GM21367 (cell line): ENCODE measurements around the gene TIMM13.
"Not testable (repeated sequence)": the region's sequence is repeated elsewhere in the genome, so short reads cannot be mapped to it uniquely, and the experiment has no call there.

Experiments
- ATAC-seq: cut with Tn5 transposase; IDR thresholded peaks from one replicate; pipeline ENCODE4 v1.9.1; 2021; ENCODE audit not compliant: unreplicated experiment

TIMM13 gene

GRCh38 chr19:2416321-2417097 lies 10.9 kb downstream of the TIMM13 start:
- no peak for ATAC-seq

GRCh38 chr19:2415973-2416319 lies 11.4 kb downstream of the TIMM13 start:
- no peak for ATAC-seq

- no peak for ATAC-seq
Measured at GRCh38 chr19:2415281-2415972, 12.0 kb downstream of the TIMM13 start.

- ATAC-seq, result no peak
Measured at GRCh38 chr19:2413629-2414028, 13.8 kb downstream of the TIMM13 start.

- no peak for ATAC-seq
Measured at GRCh38 chr19:2413159-2413558, 14.2 kb downstream of the TIMM13 start.

GRCh38 chr19:2412449-2412848 lies 14.9 kb downstream of the TIMM13 start:
- ATAC-seq, result no peak

- no peak for ATAC-seq
Measured at GRCh38 chr19:2411709-2412108, 15.7 kb downstream of the TIMM13 start.

GRCh38 chr19:2410023-2410422 lies 17.4 kb downstream of the TIMM13 start:
- ATAC-seq, result no peak

- no peak for ATAC-seq
Measured at GRCh38 chr19:2409352-2409912, 18.0 kb downstream of the TIMM13 start.

GRCh38 chr19:2408247-2408646 lies 19.1 kb downstream of the TIMM13 start:
- ATAC-seq, result no peak

GRCh38 chr19:2399582-2399981 lies 27.8 kb downstream of the TIMM13 start:
- ATAC-seq, result no peak

GRCh38 chr19:2398735-2399305 lies 28.6 kb downstream of the TIMM13 start:
- no peak for ATAC-seq

- not testable (repeated sequence) for ATAC-seq
Measured at GRCh38 chr19:2397173-2397572, 30.2 kb downstream of the TIMM13 start.

GRCh38 chr19:2395293-2395829 lies 32.0 kb downstream of the TIMM13 start:
- not testable (repeated sequence) for ATAC-seq

- no peak for ATAC-seq
Measured at GRCh38 chr19:2394442-2395292, 32.7 kb downstream of the TIMM13 start.

- ATAC-seq, result no peak
Measured at GRCh38 chr19:2394054-2394441, 33.3 kb downstream of the TIMM13 start.

GRCh38 chr19:2392899-2393298 lies 34.5 kb downstream of the TIMM13 start:
- ATAC-seq, result not testable (repeated sequence)

- no peak for ATAC-seq
Measured at GRCh38 chr19:2392366-2392765, 35.0 kb downstream of the TIMM13 start.

- no peak for ATAC-seq
Measured at GRCh38 chr19:2391118-2391725, 36.2 kb downstream of the TIMM13 start.

GRCh38 chr19:2389594-2389993 lies 37.8 kb downstream of the TIMM13 start:
- no peak for ATAC-seq
